T-helper 1 cell treated with Interleukin-12 subunit alpha and Interleukin-12 subunit beta and Interleukin-4 antibody, amounts not matched to agents 30 μg/mL and 1 μg/mL, for 36 hours (primary cell): ENCODE measurements around the gene NRDC.

Experiments
- H3K27ac Mint-ChIP-seq: one replicate; pipeline ENCODE4 v1.8.0; 2021; ENCODE audit warnings: mild to moderate bottlenecking, mixed read lengths
- H3K27me3 Mint-ChIP-seq: one replicate; pipeline ENCODE4 v1.8.0; 2021; ENCODE audit warnings: low read depth, mixed read lengths
- H3K36me3 Mint-ChIP-seq: one replicate; pipeline ENCODE4 v1.8.0; 2021; ENCODE audit warnings: low read depth, mixed read lengths
- H3K4me1 Mint-ChIP-seq: one replicate; pipeline ENCODE4 v1.8.0; 2021; ENCODE audit warnings: low read depth, mixed read lengths
- H3K4me3 Mint-ChIP-seq: one replicate; pipeline ENCODE4 v1.8.0; 2021; ENCODE audit warnings: mild to moderate bottlenecking, moderate library complexity, mixed read lengths
- H3K9me3 Mint-ChIP-seq: one replicate; pipeline ENCODE4 v1.8.0; 2021; ENCODE audit warnings: mixed read lengths

NRDC gene

DNA sequence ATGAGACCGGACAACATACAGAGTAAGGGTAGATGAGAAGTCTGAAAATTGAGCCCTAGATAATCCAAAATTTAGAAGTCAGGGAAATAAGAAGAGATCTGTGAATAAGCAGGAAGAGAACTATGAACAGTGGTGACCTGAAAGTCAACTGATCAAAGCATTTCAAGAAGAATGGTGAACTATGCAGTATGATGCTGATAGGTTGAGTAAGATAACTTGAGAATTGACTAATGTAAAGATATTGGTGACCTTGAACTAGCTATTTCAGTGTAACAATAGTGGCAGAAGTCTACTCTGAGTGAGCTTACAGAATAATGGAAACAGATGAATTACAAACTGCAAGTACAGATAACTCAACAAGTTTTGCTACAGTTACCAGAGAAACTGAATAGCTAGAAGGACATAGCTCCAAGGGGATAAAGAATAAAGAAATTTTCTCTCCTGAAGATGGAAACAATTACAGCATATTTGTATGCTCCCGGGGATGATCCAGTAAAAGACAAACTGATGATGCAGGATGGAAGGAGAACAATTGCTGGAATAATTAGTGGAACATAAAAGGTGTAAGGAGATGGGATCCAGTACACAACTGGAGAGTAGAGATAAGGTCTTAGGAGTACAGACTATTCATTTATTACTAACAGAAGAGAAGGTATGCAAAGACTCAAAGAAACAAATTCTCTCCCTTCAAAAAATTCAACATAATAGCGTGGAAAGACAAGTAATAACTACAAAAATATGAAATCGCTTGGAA is 10.9 kb downstream of the NRDC start:
- peaks cover 38% of the 10 kb centered on the region for H3K4me1 Mint-ChIP-seq
- no peak overlapping the region for H3K27ac Mint-ChIP-seq
- H3K9me3 Mint-ChIP-seq = no peaks in the 10 kb centered on the region
- H3K27me3 Mint-ChIP-seq = no peaks in the 10 kb centered on the region
- H3K4me3 Mint-ChIP-seq = no peak overlapping the region
- H3K36me3 Mint-ChIP-seq = peaks cover 17% of the 10 kb centered on the region

DNA sequence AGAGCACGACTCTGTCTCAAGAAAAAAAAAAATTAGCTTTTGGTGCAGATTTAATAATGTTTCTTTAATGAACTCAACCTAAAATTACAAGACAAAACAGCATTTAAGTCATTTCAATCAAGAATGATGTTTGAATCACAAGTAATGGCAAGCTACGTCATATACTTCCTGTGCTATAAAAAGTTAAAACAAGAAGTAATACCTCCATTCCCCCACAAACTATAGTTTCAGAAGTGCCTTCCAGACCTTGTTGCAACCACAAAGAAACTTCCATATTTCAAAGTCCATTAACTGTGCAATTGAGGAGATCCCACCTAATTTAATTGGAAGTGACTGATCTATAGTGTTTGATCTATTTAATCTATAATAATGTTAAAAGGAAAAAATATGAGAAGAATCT is 15.1 kb downstream of the NRDC start:
- no peaks in the 10 kb centered on the region for H3K9me3 Mint-ChIP-seq
- peaks cover 23% of the 10 kb centered on the region for H3K4me1 Mint-ChIP-seq
- H3K4me3 Mint-ChIP-seq = no peak overlapping the region
- no peaks in the 10 kb centered on the region for H3K27me3 Mint-ChIP-seq
- H3K36me3 Mint-ChIP-seq = peaks cover 13% of the 10 kb centered on the region
- no peak overlapping the region for H3K27ac Mint-ChIP-seq

DNA sequence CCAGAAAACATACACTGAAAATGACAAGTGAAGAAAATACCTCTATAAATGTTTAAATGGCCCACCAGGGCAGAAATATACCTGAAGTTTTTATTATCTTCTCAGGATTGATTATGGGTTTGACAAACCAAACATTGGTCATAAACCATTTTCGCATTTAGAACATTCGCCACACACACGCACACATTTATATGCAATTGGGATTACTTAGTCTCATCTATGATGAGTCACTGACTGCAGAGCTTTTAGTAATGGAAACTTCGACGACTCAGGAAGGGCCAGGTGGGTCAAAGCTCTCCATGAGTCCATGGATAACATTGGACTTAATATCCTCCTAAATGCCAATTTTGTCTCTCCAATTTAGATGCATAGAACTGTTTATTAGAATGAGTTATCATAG is 16.9 kb downstream of the NRDC start:
- no peaks in the 10 kb centered on the region for H3K9me3 Mint-ChIP-seq
- H3K4me3 Mint-ChIP-seq = no peak overlapping the region
- no peak overlapping the region for H3K27ac Mint-ChIP-seq
- H3K27me3 Mint-ChIP-seq = no peaks in the 10 kb centered on the region
- peaks cover 9% of the 10 kb centered on the region for H3K4me1 Mint-ChIP-seq
- H3K36me3 Mint-ChIP-seq = peaks cover 6% of the 10 kb centered on the region

DNA sequence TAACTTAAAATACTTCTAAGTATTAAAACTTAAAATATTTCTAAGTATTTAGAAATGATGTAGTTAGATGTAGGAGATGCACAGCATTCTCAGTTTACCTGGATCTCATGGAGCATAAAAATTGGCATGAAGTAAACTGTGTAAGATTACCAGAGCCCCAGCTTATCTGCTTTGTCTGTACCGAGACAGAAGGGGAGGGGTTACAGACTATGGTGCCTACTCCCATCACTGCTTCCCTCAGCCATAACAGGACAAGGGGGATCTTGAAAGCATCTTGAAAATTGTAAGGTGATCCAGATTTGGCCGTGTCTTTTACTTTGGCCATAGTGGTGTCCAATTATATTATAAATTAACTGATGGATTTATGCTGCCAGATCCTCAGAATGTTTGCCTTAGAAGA is 18.8 kb downstream of the NRDC start:
- peaks cover 9% of the 10 kb centered on the region for H3K4me1 Mint-ChIP-seq
- H3K36me3 Mint-ChIP-seq = peaks cover 8% of the 10 kb centered on the region
- no peak overlapping the region for H3K27ac Mint-ChIP-seq
- H3K9me3 Mint-ChIP-seq = no peaks in the 10 kb centered on the region
- no peaks in the 10 kb centered on the region for H3K27me3 Mint-ChIP-seq
- H3K4me3 Mint-ChIP-seq = no peak overlapping the region

DNA sequence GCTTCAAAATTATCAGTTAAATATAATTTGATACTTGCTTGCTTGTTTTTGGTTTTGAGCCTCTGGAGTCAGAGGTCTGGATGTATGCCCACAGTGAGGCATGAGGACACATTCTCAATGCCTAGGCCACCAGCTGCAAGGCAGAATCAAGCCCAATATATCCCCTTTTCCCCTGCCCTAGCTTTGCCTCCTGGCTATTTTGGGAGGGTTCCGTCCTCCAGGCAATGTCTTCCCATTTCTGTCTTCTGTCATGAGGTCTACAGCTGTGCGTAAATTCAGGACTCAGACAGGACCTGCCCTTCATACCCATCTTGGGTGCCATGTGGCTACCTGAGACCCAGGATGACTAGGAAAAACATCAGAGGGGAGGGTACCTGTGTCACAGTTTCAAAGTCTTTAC is 19.2 kb downstream of the NRDC start:
- no peak overlapping the region for H3K27ac Mint-ChIP-seq

DNA sequence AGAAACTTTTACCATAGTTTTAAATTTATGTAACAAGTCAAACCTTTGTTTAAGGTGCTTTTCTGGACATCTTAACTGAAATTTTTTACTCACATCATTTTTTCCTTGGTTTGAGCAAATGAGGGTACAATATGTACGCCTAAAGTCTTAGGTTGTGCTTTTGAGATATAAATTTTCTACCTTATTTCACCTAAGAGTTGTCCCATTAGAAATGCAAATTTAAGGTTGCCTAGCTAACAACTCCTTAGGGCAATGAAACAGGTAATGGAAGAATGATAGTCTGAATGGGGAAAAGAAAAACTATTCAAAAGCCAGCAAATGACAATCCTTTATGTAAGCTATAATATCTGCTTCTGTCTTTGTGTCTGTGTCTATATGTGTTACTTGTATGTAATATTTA is 19.6 kb downstream of the NRDC start:
- Mint-ChIP-seq H3K9me3 (no peaks in the 10 kb centered on the region), H3K27ac (no peak overlapping the region), H3K4me3 (no peak overlapping the region), H3K4me1 (peaks cover 9% of the 10 kb centered on the region), H3K27me3 (no peaks in the 10 kb centered on the region), H3K36me3 (peaks cover 9% of the 10 kb centered on the region)

More for the DNA sequence above, 19.2 kb downstream of the NRDC start:
- Mint-ChIP-seq H3K9me3 (no peaks in the 10 kb centered on the region), H3K4me1 (peaks cover 9% of the 10 kb centered on the region), H3K36me3 (peaks cover 8% of the 10 kb centered on the region), H3K27me3 (no peaks in the 10 kb centered on the region), H3K4me3 (no peak overlapping the region)

DNA sequence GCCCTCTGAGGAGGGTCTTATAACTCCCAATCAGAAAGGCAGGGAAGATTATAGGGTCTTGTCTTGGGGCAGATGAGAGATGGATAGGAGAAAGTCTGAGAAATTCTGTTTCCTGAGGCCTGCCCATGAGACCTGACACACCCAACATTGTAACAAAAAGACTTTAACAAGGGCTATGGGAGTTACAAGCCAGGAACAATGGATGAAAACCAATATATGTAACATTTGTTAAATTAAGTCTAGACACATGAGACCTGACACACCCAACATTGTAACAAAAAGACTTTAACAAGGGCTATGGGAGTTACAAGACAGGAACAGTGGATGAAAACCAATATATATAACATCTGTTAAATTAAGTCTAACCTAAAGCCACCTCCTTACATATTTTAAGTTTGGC is 21.8 kb downstream of the NRDC start:
- peaks cover 13% of the 10 kb centered on the region for H3K36me3 Mint-ChIP-seq
- H3K9me3 Mint-ChIP-seq = no peaks in the 10 kb centered on the region
- H3K4me1 Mint-ChIP-seq = peaks cover 3% of the 10 kb centered on the region
- H3K4me3 Mint-ChIP-seq = no peak overlapping the region
- H3K27ac Mint-ChIP-seq = no peak overlapping the region
- no peaks in the 10 kb centered on the region for H3K27me3 Mint-ChIP-seq

DNA sequence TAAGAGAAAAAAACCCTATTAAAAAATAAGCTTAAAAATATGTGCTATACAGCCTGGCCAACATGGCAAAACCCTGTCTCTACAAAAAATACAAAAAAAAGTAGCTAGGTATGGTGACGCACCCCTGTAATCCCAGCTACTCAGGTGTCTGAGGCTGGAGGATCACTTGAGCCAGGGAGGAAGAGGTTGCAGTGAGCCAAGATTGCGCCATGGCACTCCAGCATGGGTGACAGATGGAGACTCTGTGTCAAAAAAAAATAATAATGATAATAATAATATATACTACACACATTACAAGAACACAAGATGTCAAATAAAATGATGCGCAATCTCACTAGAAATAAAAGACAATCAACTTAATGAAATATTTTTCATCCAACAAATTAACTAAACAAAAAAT is 22.9 kb downstream of the NRDC start:
- no peak overlapping the region for H3K27ac Mint-ChIP-seq
- H3K27me3 Mint-ChIP-seq = no peaks in the 10 kb centered on the region
- no peaks in the 10 kb centered on the region for H3K9me3 Mint-ChIP-seq
- H3K4me1 Mint-ChIP-seq = peaks cover 2% of the 10 kb centered on the region
- H3K4me3 Mint-ChIP-seq = no peak overlapping the region
- peaks cover 13% of the 10 kb centered on the region for H3K36me3 Mint-ChIP-seq

DNA sequence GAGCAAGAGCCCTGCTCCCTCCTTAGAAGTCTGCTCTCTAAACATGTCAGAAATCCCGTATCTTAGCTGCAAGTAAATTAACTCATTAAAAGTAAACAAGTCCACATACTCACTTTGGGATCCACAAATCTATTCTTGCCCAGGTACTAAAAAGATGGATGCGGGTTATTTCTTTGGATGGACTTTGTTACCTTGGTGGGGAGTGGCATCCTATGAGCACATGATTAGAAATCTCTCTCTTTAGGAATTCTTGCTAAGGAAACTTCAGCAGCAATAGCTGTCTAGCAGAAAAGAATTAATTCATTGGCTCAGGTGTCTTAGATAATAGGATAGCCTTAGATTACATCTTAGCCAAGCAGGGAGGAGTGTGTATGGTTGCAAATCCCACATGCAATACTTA is 25.2 kb downstream of the NRDC start:
- Mint-ChIP-seq H3K36me3 (peaks cover 11% of the 10 kb centered on the region), H3K27me3 (no peaks in the 10 kb centered on the region), H3K4me1 (peaks cover 3% of the 10 kb centered on the region), H3K9me3 (no peaks in the 10 kb centered on the region), H3K4me3 (no peak overlapping the region), H3K27ac (no peak overlapping the region)

DNA sequence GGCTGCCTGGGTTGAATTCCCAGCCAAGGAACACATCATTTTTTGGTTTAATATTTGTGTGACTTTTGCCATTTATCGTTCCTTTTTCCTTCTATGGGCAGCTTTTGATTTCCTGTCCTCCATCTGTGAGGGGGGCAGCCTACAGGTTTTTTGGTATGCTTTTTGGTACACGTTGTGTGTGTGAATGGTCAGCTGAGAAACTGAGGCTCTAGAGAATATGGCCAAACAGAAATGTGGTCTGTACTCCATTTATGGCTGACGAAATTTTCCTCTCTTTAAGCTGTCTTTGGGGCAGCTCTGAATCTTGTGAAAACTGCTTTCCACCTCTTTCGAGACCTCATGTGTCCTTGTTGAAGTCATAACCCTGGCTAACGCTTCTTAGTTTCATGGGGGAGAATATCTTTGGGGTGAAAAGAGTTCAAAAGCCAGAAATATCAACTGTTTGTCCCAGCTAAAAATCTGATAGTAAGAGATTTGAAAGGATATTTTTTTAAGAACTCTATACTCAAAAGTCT is 26.6 kb downstream of the NRDC start:
- H3K4me1 Mint-ChIP-seq = peaks cover 3% of the 10 kb centered on the region
- no peaks in the 10 kb centered on the region for H3K27me3 Mint-ChIP-seq
- H3K36me3 Mint-ChIP-seq = peaks cover 13% of the 10 kb centered on the region
- no peaks in the 10 kb centered on the region for H3K9me3 Mint-ChIP-seq
- H3K27ac Mint-ChIP-seq = no peak overlapping the region
- no peak overlapping the region for H3K4me3 Mint-ChIP-seq

DNA sequence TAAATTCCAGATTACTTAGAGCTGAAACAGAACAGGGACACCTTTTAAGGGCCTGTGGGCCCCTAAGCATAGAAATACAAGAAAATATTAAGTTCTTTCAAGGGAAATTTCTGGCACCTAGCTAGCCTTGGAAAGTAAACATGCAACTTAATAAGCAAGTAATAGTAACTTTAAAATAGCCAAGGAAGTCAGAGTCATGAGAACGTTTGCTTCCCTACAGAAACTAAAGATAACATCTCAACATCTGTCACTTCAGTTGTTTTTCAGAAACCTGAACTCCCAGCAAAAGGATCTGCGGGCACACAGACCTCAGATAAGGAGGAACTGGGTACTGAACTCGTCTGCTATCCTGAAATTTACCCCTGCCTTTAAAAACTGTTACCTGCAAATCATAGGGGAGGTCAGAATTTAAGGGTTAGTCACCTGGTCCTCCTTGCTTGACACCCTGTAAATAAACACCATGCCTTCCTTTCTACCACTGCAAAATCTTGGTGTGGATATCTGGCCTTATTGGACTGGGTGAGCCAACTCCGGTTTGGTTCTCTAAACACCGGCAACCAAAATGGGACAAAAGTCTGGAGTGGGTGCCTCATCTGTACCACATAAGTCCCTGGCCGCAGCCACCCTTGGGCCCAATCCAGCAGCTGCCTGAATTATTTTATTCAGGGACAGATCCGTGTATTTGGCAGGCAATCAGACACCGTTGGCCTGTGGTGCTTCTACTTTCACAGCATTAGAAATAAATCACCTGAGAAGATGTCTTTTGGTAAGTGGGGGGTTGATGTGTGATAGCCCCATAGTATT is 27.9 kb downstream of the NRDC start:
- H3K27ac Mint-ChIP-seq = no peak overlapping the region
- H3K4me1 Mint-ChIP-seq = peaks cover 1% of the 10 kb centered on the region
- no peaks in the 10 kb centered on the region for H3K9me3 Mint-ChIP-seq
- H3K27me3 Mint-ChIP-seq = no peaks in the 10 kb centered on the region
- peaks cover 21% of the 10 kb centered on the region for H3K36me3 Mint-ChIP-seq
- H3K4me3 Mint-ChIP-seq = no peak overlapping the region

DNA sequence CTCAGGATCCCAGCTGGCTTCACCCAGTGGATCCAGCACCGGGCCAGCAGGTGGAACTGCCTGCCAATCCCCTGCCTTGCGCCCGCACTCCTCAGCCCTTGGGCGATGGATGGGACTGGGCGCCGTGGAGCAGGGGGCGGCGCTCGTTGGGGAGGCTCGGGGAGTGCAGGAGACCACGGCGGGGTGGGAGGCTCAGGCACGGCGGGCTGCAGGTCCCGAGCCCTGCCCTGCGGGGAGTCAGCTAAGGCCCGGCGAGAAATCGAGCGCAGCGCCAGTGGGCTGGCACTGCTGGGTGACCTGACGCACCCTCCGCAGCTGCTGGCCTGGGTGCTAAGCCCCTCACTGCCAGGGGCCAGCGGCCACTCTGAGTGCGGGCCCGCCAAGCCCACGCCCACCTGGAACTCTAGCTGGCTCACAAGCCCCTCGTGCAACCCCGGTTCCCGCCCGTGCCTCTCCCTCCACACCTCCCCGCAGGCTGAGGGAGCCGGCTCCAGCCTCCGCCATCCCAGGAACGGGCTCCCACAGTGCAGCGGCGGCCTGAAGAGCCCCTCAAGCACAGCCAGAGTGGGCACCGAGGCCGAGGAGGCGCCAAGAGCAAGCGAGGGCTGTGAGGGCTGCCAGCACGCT is 31.1 kb downstream of the NRDC start:
- H3K4me1 Mint-ChIP-seq = peaks cover 12% of the 10 kb centered on the region
- H3K27me3 Mint-ChIP-seq = no peaks in the 10 kb centered on the region
- H3K27ac Mint-ChIP-seq = no peak overlapping the region
- no peak overlapping the region for H3K4me3 Mint-ChIP-seq
- H3K9me3 Mint-ChIP-seq = no peaks in the 10 kb centered on the region
- H3K36me3 Mint-ChIP-seq = peaks cover 14% of the 10 kb centered on the region

DNA sequence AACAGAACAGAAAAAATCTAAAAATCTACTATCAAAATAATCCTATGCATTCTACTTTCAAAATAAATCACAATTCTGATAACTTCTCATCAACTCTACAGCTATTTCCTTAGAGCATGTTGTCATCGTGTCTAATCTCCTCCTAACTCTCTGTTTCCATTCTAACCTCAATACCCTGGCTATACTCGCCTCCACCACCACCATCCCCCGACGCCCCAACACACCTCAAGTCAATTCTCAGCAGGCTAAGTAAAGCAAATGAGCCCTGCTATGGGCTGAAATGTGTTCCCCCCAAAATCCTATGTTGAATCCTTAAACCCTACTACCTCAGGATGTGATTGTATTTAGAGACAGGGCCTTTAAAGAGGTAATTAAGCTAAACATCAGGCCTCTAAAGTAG is 34.6 kb downstream of the NRDC start:
- Mint-ChIP-seq H3K4me1 (peaks cover 18% of the 10 kb centered on the region), H3K4me3 (no peak overlapping the region), H3K27me3 (no peaks in the 10 kb centered on the region), H3K36me3 (peaks cover 25% of the 10 kb centered on the region), H3K9me3 (no peaks in the 10 kb centered on the region), H3K27ac (peak overlapping the region; percentile 10)

DNA sequence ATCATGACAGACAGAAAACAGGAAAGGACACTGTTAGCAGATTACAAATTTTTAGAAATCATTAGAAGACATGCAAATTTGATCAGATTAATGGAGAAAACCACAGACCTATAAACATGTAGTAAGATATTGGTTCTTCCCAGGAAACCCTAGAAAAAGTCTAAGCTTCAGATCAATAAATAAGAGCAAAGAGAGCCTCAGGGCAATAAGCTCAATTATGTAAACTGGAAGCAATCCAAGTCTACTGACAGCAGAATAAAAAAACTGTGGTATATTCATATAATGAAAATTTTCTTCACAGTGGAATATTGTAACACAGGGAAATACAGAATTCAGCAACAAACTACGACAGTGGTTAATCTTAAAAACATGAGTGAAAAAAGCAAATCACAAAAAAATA is 36.3 kb downstream of the NRDC start:
- no peak overlapping the region for H3K4me3 Mint-ChIP-seq
- no peaks in the 10 kb centered on the region for H3K27me3 Mint-ChIP-seq
- H3K27ac Mint-ChIP-seq = no peak overlapping the region
- H3K9me3 Mint-ChIP-seq = no peaks in the 10 kb centered on the region
- peaks cover 28% of the 10 kb centered on the region for H3K4me1 Mint-ChIP-seq
- peaks cover 35% of the 10 kb centered on the region for H3K36me3 Mint-ChIP-seq
